GM19372 (cell line): ENCODE results near the gene JARID2.
A peak's percentile ranks its signal among the peaks of the same experiment; 100 is the strongest.

Experiments
- ATAC-seq: cut with Tn5 transposase; IDR thresholded peaks from one replicate; pipeline ENCODE4 v1.9.1; 2021; ENCODE audit warnings: mild to moderate bottlenecking, low read depth, moderate library complexity; ENCODE audit not compliant: unreplicated experiment

Gene JARID2

DNA sequence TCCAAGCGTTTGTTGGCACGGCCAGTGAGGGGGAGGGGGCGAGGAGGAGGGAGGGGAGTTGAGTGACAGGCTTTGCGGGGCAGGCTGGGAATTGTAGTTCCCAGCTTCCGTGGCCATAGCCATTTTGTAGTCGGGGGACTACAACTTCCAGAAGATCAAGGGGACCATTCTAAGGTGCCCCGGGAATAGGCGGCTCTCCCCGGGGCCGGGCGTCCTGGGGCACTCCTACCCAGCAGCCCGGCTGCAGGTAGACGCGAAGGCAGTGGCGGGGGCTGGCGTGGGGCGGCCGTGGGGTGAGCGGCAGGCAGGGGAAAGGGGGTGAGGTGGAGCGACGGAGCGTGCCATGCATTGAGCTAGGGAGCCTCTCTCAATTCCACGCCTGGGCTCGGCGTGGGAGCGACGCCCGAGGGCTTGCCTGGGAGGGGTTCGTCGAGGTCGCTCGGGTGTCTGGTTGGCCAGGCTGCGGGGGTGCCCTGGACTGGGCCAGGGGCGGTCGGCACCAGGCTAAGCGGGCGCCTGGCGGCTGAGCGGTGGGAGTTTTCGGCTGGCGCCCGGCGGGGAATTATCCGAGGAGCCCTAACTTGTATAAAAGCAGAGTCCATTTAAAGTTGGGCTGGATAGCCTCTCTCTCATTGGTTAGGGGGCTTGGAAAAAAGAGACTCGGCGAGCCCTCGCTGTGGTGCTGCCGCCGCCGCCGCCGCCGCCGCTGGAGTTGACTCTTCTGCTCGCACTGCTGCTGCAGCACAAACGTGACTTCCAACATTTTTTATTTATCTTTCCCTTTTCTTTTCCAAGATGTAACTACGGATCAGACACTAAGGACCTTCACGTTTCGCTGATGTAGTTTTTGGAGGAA, at the start of gene JARID2:
JARID2 (plus strand) TSS at position 709 of the 856 bp plus-strand sequence. CDS start 471 bp downstream, outside the sequence.
- ATAC-seq, result peak; percentile 45

DNA sequence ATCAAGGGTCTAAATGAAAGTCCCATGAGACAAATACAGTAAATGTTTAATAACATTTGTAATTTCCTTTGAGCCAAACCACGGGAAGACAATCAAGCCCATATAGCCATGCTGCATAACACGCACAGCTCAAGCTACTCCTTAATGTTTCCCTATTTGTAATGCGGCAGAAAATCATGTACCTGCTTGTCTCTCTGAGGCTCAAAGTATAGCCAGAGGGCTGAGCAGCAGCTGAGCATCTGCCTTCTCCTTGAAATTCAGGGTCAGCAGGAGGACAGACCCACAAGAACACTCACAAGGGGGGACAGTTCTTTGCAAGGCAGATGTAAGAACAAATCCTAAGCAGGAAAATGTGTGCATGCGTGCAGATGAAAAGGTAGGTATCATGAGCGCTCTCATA, 45.8 kb upstream of the JARID2 start:
- ATAC-seq, result no peak

DNA sequence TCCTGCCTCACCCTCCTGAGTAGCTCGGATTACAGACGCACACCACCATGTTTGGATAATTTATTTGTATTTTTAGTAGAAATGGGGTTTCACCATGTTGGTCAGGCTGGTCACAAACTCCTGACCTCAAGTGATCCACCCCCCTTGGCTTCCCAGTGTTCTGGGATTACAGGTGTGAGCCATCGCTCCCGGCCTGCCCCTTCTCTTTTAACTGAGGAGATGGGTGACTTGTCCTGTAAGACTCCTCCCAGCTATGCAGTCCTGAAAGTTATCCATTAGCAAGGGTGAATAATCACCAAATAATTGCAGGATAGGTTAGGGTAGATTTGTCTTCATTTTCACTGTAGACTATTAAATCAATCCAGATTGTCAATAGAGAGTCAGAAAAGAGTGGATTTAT, 40.5 kb upstream of the JARID2 start:
- no peak for ATAC-seq

DNA sequence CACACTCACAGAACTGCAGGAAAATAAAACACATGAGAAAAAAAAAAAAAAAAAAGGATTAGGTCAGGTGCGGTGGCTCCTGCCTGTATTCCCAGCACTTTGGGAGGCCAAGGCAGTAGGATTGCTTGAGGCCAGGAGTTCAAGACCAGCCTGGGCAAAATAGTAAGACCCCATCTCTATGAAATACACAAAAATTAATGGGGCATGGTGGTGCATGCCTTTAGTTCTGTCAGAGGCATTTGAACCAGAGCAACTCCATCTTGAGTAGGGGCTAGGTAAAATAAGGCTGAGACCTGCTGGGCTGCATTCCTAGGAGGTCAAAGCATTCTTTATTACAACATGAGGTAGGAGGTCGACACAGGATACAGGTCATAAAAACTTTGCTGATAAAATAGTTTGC, 39.0 kb upstream of the JARID2 start:
- ATAC-seq, result no peak

DNA sequence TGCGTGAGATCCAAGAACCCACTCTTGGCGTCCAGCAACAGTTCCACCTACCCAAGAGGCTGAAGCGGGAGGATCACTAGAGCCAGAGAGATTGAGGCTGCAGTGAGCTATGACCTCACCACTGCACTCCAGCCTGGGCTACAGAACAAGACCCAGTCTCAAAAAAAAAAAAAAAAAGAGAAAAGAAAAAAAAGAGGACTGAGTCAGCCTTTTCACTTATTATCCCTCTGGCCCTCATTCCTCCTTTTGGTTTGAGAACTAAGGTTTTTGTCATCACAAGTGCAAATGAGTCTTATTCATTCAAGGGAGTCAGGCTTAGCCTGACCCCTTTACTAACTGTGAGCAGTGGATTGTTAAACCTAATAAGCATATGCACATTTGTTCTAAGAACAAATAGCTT, 37.9 kb upstream of the JARID2 start:
- ATAC-seq, result no peak

DNA sequence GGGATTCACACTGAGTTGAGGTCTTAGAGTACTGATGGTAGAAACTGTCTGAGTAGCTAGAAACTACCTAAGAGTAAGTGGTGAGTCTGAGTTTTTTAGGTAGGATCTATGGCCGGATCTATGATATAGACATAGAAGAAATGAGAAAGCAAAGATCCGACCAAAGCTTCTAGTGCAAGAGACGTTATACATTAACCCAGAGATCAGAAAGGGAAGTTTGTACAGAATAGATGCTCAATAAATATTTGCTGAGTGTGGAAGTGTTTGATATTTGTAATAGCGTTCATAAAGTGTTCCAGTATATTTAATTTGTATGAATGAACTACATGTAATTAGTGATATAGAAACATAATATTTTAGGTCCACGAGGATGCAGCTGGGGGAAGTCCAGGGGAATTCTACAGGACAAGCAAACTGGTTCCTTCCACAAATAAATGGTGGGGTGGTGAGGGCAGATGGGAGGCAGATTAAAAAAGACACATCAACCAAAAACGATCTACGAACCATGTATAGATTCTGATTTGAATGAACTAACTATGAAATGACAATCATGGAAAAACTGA, 31.9 kb upstream of the JARID2 start:
- ATAC-seq, result no peak

DNA sequence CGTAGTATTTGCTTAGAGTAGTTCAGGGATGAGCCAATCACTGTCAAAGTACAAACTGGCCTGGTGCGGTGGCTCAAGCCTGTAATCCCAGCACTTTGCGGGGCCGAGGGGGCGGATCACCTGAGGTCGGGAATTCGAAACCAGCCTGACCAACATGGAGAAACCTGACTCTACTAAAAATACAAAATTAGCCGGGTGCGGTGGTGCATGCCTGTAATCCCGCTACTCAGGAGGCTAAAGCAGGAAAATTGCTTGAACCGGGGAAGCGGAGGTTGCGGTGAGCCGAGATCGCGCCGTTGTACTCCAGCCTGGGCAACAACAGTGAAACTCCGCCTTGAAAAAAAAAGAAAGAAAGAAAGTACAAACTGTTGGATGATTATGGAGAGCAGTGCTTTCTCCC, 27.5 kb upstream of the JARID2 start:
- ATAC-seq, result no peak

DNA sequence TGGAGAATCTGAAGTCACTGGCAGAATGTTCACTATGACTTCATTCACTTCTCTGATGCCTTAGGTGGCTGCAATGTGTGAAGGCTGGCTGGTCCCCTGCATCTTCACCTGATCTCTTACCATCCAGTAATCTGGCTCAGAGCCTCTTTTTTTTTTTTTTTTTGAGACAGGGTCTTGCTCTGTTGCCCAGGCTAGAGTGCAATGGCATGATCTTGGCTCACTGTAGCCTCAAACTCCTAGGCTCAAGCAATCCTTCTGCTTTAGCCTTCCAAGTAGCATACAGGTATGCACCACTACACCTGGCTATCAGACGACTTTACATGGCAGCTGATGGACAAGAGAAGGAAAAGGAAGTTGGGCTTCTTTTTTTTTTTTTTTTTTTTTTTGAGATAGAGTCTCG, 25.8 kb upstream of the JARID2 start:
- no peak for ATAC-seq

DNA sequence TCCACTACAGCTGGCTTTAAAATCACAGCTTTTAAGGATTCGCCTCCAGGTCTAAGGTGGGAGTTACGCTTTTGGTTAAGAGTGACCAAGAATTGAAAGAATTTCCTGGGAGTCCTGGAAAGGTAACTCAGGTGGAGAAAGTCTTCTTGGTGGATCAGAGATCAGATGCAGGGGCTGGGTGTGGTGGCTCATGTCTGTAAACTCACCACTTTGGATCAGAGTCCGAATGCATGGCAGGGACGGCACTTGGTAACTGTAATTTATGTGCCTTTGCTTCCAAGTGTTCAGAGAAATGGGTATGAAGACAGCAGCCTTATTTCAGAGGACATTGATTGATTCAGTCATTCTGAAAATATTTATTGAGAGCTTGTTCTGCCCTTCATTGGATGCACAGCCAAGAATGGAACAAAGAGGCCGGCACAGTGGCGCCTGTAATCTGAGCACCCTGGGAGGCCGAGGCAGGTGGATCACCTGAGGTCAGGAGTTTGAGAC, 18.0 kb upstream of the JARID2 start:
- no peak for ATAC-seq

DNA sequence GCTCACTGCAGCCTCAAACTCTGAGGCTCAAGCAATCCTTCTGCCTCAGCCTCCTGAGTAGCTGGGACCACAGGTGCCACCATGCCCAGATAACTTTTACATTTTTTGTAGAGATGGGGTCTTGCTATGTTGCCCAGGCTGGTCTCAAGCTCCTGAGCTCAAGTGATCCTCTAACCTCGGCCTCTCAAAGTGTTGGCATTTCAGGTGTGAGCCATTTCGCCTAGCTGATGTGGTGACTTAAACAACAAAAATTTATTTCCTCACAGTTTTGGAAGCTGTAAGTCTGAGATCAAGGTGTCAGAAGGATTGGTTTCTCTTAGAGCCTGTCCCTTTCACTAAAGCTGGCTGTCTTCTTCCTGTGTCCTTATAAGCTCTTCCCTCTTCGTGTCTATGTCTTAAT, 15.0 kb upstream of the JARID2 start:
- ATAC-seq, result no peak

DNA sequence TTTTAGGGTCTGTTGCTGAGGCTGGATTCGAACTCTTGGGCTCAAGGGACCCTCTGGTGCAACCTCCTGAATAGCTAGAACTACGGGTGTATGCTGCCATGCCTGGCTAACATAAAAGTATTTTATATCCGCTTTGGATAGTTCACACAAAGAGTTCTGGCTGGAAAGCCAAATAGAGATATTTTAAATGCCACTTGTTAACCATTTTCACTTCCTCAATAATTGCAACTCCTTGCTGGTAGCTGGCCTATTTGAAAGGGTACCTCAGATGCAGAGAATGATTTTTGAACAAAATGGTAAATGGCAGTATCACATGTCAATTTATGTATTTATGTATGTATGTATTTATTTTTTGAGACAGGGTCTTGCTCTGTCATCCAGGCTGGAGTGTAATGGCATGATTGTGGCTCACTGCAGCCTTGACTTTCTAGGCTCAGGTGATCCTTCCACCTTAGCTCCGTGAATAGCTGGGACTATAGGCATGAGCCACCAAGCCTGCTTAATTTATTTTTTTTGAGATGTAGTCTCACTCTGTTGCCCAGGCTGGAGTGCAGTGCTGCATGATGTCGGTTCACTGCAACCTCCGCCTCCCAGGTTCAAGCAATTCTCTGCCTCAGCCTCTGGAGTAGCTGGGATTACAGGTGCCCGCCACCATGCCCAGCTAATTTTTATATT, 12.9 kb upstream of the JARID2 start:
- no peak for ATAC-seq

DNA sequence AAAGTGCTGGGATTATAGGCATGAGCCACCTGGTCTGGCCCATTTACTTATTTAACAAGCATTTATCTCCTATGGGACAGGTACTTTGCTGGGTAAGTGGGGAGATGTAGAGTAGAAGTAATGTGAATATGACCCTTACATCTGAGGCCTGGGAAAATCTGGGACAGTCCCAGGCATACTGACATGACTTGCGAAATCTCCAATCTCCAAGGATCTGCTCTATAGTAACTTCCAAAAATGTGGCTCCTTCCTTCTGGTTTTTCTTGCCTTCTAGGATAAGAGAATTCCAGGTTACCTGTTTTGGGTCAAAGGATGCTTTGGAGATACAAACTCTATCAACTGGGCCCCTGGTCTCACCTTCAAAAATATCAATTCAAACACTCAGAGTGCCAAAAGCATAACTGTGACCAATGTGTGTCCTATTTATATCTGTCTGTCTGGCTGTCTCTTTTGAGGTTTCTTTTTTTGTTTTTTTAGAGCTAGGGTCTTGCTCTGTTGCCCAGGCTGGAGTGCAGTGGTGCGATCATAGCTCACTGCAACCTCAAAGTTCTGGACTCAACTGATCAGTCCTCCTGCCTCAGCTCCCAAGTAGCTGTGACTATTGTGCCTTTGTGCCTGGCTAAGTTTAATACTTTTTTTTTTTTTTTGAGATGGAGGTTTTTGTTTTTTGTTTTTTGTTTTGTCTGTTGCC, 11.7 kb upstream of the JARID2 start:
- no peak for ATAC-seq

DNA sequence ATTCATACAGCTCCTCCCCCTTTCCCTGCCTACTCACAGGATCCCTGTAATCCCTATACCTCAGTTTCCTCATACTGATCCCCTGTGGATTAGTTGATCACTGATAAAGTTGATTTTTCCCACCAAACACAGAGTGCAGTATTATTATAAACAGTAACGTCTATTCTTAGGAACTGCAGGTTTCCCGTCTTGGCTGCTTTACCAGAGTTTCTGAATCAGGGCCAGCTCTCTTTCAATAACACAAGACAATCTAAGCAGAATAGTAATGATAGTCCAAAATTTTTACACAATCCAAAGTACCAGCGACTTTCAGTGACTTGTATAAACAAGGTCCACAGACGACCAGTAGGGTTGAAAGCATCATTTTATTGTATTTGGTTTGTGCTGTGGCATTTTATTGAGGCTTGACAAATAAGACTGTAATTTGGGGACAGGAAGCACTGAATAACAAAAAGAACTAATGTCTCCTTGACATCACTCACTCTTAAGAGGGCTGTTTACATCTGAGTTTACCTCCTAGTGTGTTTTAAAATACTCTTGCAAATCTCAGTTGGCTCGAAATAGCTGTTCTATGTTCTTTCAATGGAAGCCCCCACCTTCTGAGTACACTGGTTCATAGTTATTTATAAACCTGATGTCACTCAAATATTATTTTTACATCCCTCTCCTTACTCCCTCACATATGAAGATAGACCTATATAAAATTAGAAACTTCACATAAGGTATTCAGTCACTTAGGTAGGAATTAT, 6.1 kb upstream of the JARID2 start:
- ATAC-seq, result no peak

DNA sequence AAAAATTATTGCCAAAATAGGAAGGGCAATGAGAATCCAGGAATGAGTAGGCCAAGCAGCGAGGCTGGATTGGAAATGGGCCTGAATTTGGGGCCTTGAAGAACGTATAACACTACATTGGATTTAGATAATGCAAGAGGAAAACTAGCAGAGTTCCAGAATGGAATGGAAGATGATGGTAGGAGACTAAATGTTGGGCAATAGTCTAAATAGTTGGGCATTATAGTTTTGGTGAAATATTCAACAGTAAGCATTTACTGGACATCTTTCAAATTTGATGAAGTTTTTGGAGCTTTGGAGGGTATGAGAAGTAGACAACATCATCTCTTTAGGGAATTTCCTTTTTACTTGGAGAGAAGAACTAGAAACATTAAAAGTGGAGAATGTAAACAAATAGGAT, 3.4 kb upstream of the JARID2 start:
- ATAC-seq, result no peak

DNA sequence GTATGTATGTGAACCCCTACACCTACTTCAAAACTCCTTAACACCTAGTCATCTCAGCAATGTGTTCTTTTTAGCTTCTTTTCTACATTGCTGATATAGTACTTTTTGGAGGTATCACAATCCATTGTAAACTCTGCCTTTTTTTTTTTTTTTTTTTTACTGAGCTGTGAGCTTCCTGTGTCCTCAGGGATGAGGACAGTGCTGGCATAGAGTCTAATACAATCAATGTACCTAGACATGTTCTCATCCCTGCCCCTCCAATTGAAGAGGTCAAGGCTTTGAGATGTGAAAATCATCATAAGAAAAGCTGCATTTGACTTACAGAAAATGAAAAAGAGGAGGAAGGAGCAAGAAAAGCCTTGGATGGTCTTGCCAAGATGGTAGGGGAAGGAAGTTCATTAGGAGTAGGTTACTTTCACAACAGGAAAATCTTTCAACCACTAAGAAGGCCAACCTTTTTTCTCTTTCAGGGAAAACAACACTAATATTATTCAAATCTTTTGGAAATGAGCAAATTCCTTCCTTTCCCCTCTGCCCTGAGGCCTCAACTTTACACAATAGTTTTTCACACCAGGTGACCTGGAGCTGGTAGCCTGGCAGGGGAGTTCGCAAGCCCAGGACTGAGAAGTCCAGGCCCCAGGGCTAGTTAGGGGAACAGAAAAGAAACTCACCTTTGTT, 2.8 kb upstream of the JARID2 start:
- ATAC-seq, result no peak

DNA sequence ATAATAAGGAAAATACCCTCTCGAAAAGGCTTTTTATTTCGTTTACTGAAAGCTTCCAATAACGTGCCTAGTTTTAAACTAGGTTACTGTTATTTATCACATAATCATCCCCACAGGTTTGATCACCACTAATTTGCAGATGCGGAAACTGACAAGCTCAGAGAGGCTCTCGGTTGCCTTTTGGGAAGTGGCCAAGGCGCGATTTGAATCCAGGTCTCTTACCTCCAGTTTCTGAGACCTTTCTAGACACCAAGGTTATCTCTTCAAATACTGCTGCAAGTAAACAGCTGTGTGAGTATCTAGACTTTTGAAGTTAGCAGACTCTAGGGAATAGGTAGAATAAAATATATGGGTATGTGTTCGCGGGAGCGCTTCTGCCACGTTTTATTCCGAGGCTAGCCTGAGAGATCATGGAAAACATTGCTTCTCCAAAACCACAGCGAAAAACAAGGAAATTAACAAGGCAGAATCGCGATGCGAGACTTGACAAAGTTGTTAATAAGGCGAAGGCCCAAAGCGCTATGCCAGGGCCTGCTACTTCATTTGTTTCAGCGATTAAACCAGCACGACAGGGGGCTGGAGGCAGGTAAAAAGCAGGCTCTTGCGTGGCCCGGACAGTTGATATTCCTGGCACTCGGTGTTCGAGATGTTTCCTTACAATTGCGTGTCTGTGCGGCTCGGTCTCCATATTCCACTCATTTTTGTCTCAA, 1.8 kb upstream of the JARID2 start:
- no peak for ATAC-seq

DNA sequence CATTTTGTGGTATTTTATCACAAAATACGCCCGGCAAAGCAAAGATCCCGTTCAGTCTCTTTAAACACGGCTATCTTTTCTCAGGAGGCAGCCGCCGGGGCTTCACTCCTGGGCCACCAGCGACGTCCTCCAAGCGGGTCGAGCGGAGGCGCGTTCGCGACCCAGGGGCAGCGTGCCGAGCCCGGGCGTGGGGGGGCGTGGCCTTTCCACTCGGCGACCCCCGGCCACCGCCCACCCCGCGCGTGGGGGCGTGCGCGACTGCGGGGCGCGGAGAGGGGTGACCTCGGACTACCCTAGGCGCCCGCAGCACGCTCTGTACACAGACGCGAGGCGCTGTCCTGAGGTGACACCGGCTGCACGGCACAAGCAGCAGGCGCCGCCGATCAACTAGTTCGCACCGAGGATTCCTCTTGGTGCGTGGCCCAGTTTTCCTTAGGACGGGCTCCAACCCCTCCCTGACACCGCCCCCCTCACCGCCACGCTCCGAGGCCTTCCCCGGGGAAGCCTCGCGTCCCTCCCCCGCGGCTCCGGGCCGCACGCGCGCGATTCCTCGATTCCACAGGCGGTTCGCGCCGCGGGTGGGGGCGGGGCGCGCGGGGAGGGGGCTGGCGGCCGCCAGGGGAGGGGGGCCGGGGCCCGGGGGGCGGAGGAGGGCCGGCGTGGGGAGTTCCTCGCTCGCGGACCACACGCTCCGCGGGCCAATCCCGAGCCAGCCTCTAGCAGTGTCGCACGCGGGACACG, 1.1 kb upstream of the JARID2 start:
- peak; percentile 12 for ATAC-seq

DNA sequence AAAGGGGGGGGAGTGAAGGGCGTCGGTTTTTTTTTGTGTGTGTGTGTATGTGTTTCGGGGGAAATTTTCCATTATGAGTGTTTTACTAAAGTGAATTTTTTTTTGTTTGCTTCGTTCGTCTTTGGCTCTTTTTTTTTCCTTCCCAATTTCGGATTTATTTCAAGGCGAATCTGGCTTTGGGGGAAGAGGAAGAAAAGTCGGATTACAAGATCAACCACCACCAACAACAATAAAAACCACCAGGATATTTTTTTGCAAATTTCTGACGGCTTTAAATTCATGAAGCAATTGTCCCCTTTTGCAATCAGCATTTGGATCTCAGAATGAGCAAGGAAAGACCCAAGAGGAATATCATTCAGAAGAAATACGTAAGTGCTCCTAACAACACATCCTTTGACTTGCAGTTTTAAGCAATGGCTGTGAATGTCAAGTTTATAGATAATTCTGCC, 372 bp downstream of the JARID2 start:
- ATAC-seq, result no peak
